OCI-LY7 (cell line): Measurements from ENCODE around the gene IRGM. TPM values are rescaled to one million over a fixed set of nuclear protein-coding genes. Genes with fewer than 3 reads are reported as not detected.
"Not testable (repeated sequence)": the region's sequence is repeated elsewhere in the genome, so short reads cannot be mapped to it uniquely, and the experiment has no call there.

ENCODE experiments used
- BruUV-seq: library from RNA; stranded (reverse); fragments of 400-500 nt; replicated peaks from 2 replicates; lab custom pipeline; 2021; lab: Mats Ljungman, UMichigan
- CTCF ChIA-PET: fragments of 300-600 bp; sonication (Branson Sonifier 250); formaldehyde crosslinking; loops from one replicate; lab custom pipeline; 2022; ENCODE audit warnings: antibody characterized with exemption; ENCODE audit not compliant: unreplicated experiment; lab: Charles Lee
- POLR2A ChIA-PET: fragments of 300-600 bp; sonication (Branson Sonifier 250); formaldehyde crosslinking; loops from one replicate; lab custom pipeline; 2022; ENCODE audit warnings: antibody characterized with exemption; lab: Charles Lee
- DNase-seq: peaks from one replicate; pipeline ENCODE4 v3.0.0-alpha.2; 2015; ENCODE audit warnings: low spot score
- H2AFZ ChIP-seq: fragments of 200-600 bp; sonication (generic), shearing (Covaris generic); 2 replicates; pipeline ENCODE4 v1.6.1; 2014; ENCODE audit warnings: mild to moderate bottlenecking, antibody characterized with exemption, low read length, moderate library complexity
- H3K27ac ChIP-seq: fragments of 200-600 bp; sonication (generic); 2 replicates; pipeline ENCODE4 v1.5.1; 2014; ENCODE audit warnings: mixed run types, low read depth, mild to moderate bottlenecking, moderate library complexity, low read length, inconsistent platforms; ENCODE audit not compliant: poor library complexity, severe bottlenecking
- H3K36me3 ChIP-seq: fragments of 200-600 bp; sonication (generic); 2 replicates; pipeline ENCODE4 v1.6.1; 2014; ENCODE audit warnings: mild to moderate bottlenecking, antibody characterized with exemption, low read length, moderate library complexity, mixed read lengths; ENCODE audit not compliant: insufficient read depth
- H3K4me1 ChIP-seq: fragments of 200-600 bp; sonication (generic); 2 replicates; pipeline ENCODE4 v1.5.1; 2014; ENCODE audit warnings: mild to moderate bottlenecking, low read length; ENCODE audit not compliant: insufficient read depth, poor library complexity, severe bottlenecking
- H3K4me2 ChIP-seq: fragments of 200-600 bp; sonication (generic); 2 replicates; pipeline ENCODE4 v1.6.1; 2014; ENCODE audit warnings: mild to moderate bottlenecking, low read length
- H3K4me3 ChIP-seq: fragments of 200-600 bp; sonication (generic); 2 replicates; pipeline ENCODE4 v1.5.1; 2014; ENCODE audit warnings: mild to moderate bottlenecking, low read depth, low read length; ENCODE audit not compliant: poor library complexity, severe bottlenecking
- H3K79me2 ChIP-seq: fragments of 200-600 bp; sonication (generic); 2 replicates; pipeline ENCODE4 v1.6.1; 2016; ENCODE audit warnings: low read depth, mild to moderate bottlenecking, low read length, moderate library complexity, mixed read lengths; ENCODE audit not compliant: insufficient read depth
- H3K9me2 ChIP-seq: fragments of 200-600 bp; sonication (generic); 2 replicates; pipeline ENCODE4 v1.6.1; 2016; ENCODE audit warnings: mild to moderate bottlenecking, low read length, mixed read lengths; ENCODE audit not compliant: insufficient read depth
- H3K9me3 ChIP-seq: fragments of 200-600 bp; sonication (generic); 2 replicates; pipeline ENCODE4 v1.6.1; 2014; ENCODE audit warnings: mild to moderate bottlenecking, mixed run types, low read length, mixed read lengths
- H4K20me1 ChIP-seq: fragments of 200-600 bp; sonication (generic); 2 replicates; pipeline ENCODE4 v1.6.1; 2014; ENCODE audit warnings: mild to moderate bottlenecking, antibody characterized with exemption, low read length, moderate library complexity, mixed read lengths; ENCODE audit not compliant: insufficient read depth
- EZH2phosphoT487 ChIP-seq: fragments of 200-600 bp; sonication (generic); IDR thresholded peaks from 2 replicates; pipeline ENCODE4 v1.6.1; 2018; ENCODE audit warnings: low read depth, borderline replicate concordance, mild to moderate bottlenecking, mixed run types, antibody characterized with exemption, low read length, moderate library complexity, mixed read lengths
- intact Hi-C: fragments of 100-400 bp; cut with micrococcal nuclease; formaldehyde crosslinking; loops from one replicate; pipeline ENCODE4 v1.10.0; 2022; ENCODE audit not compliant: unreplicated experiment
- total RNA-seq, 2 experiments: library from RNA; depleted of rRNA in 1 of 2; stranded (reverse); fragments of >200 nt in 1 of 2; shearing (Covaris generic) in 1 of 2; gene quantifications; 2 replicates each; pipeline ENCODE4 v1.2.3, GENCODE V29; 2014 to 2022
- TF ChIP-seq, protein P1 (sequence below): fragments of 200-600 bp; sonication (generic); conservative IDR thresholded peaks from 2 replicates; pipeline ENCODE4 v1.5.1; 2014; ENCODE audit warnings: mild to moderate bottlenecking, antibody characterized with exemption, low read length, moderate library complexity, mixed read lengths

IRGM gene
- total RNA-seq, 2 experiments from 2014 or later: not detected

DNA sequence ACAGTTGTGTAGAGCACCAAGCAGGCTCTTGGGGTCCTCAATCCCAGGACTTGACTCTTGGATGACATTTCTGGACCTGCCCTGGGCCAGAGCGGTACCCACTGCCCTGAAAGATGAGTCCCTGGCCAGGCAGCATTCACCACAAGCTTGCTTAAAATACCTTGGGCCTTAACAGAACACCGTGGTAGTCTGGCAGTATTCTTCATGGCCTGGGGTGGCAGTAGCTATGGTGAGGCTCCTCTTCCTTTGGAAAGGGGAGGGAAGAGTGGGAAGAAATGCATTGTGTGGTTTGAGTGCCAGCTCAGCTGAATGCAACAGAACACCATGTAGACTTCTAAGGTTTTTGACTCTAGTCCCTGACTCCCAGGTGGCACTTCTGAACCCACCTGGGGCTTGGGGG lies 29.4 kb upstream of the IRGM start:
- Histone ChIP-seq H3K27ac (no peak overlapping the region), H3K36me3 (no peaks in the 10 kb centered on the region), H3K4me1 (no peaks in the 10 kb centered on the region), H3K9me3 (0 out of 2 replicates have a peak, but pooled peaks cover 6% of the 10 kb centered on the region), H3K9me2 (no peaks in the 10 kb centered on the region), H3K4me2 (no peak overlapping the region), H3K4me3 (no peak overlapping the region), H3K79me2 (no peaks in the 10 kb centered on the region), H4K20me1 (no peaks in the 10 kb centered on the region), H2AFZ (no peak overlapping the region)
- no peak for DNase-seq
- CTCF ChIA-PET: no interaction called here
- intact Hi-C loops: no loop called here
- POLR2A ChIA-PET: no interaction called here
- TF ChIP-seq, protein P1, sequence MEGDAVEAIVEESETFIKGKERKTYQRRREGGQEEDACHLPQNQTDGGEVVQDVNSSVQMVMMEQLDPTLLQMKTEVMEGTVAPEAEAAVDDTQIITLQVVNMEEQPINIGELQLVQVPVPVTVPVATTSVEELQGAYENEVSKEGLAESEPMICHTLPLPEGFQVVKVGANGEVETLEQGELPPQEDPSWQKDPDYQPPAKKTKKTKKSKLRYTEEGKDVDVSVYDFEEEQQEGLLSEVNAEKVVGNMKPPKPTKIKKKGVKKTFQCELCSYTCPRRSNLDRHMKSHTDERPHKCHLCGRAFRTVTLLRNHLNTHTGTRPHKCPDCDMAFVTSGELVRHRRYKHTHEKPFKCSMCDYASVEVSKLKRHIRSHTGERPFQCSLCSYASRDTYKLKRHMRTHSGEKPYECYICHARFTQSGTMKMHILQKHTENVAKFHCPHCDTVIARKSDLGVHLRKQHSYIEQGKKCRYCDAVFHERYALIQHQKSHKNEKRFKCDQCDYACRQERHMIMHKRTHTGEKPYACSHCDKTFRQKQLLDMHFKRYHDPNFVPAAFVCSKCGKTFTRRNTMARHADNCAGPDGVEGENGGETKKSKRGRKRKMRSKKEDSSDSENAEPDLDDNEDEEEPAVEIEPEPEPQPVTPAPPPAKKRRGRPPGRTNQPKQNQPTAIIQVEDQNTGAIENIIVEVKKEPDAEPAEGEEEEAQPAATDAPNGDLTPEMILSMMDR: no peak
- TF ChIP-seq EZH2phosphoT487: no peak
- no TSS peak for BruUV-seq

GRCh38 chr5:150829744-150830143 lies 16.6 kb upstream of the IRGM start:
- H3K4me2 ChIP-seq: no peak overlapping the region
- no peak overlapping the region for H3K27ac ChIP-seq
- no peaks in the 10 kb centered on the region for H3K79me2 ChIP-seq
- no peaks in the 10 kb centered on the region for H3K9me2 ChIP-seq
- intact Hi-C loops: no loop called here
- ChIA-PET CTCF (no interaction called here), POLR2A (no interaction called here)
- H3K4me1 ChIP-seq: no peaks in the 10 kb centered on the region
- no peaks in the 10 kb centered on the region for H4K20me1 ChIP-seq
- peaks cover 7% of the 10 kb centered on the region; the same call in 1 of the 2 replicates for H3K9me3 ChIP-seq
- no peak for TF ChIP-seq EZH2phosphoT487
- TF ChIP-seq, protein P1: no peak
- BruUV-seq: no TSS peak
- no peaks in the 10 kb centered on the region for H3K36me3 ChIP-seq
- H3K4me3 ChIP-seq: no peak overlapping the region
- H2AFZ ChIP-seq: no peak overlapping the region
- no peak for DNase-seq

DNA sequence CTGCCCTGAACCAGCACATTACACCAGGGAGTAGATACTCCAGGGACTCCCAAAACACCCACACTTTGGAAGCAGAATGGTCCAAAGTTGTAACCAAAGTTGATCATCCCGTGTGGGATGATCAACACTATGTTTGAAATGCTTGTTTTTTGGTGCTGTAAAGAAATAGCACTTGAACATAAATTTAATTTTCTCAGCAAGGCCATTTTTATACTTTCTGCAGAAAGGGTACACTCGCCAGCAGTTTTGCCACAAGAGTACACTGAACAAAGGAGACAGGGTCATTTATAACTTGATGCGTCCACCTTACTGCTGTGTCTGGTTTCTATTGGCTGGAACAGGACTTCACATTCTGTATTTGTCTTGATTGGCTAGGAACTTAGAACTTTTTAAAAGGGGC lies 14.5 kb upstream of the IRGM start:
- H3K9me2 ChIP-seq, H3K4me1 ChIP-seq, CTCF ChIA-PET, H4K20me1 ChIP-seq, H3K4me2 ChIP-seq, H2AFZ ChIP-seq, intact Hi-C loops, H3K79me2 ChIP-seq, POLR2A ChIA-PET, H3K36me3 ChIP-seq, H3K4me3 ChIP-seq, H3K9me3 ChIP-seq, BruUV-seq, H3K27ac ChIP-seq, DNase-seq: not testable (repeated sequence)
